GM06990 (cell line): Measurements from ENCODE around the gene GGTLC2.
"Not testable (repeated sequence)": the region's sequence is repeated elsewhere in the genome, so short reads cannot be mapped to it uniquely, and the experiment has no call there.

ENCODE experiments used
- DNase-seq: peaks from one replicate; pipeline ENCODE4 v3.0.0-alpha.2; 2011; ENCODE audit not compliant: insufficient read length; ENCODE audit errors: extremely low read depth
- H3K27me3 ChIP-seq: replicated peaks from 2 replicates; pipeline ENCODE4 v1.6.0; 2011; ENCODE audit warnings: low read length; ENCODE audit not compliant: control insufficient read depth, insufficient read depth
- H3K36me3 ChIP-seq: 2 replicates; pipeline ENCODE4 v1.5.1; 2011; ENCODE audit warnings: low read length; ENCODE audit not compliant: control insufficient read depth, insufficient read depth
- H3K4me3 ChIP-seq: replicated peaks from 2 replicates; pipeline ENCODE4 v1.5.1; 2011; ENCODE audit warnings: low read depth, mild to moderate bottlenecking, control low read depth, low read length
- CTCF ChIP-seq: IDR thresholded peaks from 2 replicates; pipeline ENCODE4 v1.5.1; 2011; ENCODE audit warnings: low read length, control low read depth, mild to moderate bottlenecking, inconsistent platforms; ENCODE audit not compliant: insufficient read depth, poor library complexity, severe bottlenecking

GGTLC2 gene

DNA sequence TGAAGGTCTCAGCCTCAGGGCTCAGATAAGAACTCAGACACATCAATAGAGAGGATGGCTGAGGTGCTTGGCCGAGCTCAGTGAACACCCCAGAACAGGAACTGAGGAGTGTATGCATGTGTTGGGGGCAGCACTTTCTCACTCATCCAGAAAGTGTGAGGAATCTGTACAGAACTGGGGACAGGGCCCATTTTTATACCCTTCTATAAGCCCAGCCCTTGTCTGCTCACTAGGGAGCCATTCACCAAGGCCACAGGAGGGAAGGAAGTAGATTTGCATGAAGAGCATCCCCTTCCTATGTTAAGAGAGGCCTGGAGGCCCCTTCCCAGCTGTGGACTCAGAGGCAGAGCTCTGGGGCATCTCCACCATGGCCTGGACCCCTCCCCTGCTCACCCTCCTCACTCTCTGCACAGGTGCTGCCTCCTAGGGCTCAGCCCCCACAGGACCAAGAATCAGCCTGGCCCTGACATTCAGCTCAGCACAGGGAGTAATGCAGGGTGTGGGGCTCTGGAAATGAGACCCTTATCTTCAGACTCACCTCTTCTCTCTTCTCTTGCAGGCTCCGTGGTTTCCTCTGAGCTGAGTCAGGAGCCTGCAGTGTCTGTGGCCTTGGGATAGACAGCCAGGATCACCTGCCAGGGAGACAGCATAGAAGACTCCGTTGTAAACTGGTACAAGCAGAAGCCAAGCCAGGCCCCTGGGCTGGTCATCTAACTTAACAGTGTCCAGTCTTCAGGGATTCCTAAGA is 39.9 kb upstream of the GGTLC2 start:
- H3K36me3 ChIP-seq: no peaks in the 10 kb centered on the region
- no peak for DNase-seq
- H3K27me3 ChIP-seq: no peaks in the 10 kb centered on the region
- no peak for TF ChIP-seq CTCF
- H3K4me3 ChIP-seq: no peak overlapping the region

DNA sequence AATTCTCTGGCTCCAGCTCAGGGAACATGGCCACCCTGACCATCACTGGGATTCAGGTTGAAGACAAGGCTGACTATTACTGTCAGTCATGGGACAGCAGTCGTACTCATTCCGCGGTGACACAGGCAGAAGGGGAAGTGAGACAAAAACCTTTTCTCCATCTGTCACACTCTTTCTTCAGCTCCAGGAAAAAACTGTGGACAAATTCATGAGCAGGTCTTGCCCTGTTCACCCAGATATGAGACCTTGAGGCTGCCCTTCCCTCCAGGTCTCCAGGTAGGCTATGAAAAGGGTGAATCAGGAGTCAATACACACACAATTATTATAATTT is 39.4 kb upstream of the GGTLC2 start:
- H3K27me3 ChIP-seq: no peaks in the 10 kb centered on the region
- TF ChIP-seq CTCF: no peak
- H3K4me3 ChIP-seq: no peak overlapping the region
- H3K36me3 ChIP-seq: no peaks in the 10 kb centered on the region
- DNase-seq: no peak

- DNase-seq, H3K27me3 ChIP-seq: not testable (repeated sequence)
These were observed 36.4 kb upstream of the GGTLC2 start for GRCh38 chr22:22608022-22608421.

GRCh38 chr22:22609291-22609690 is 35.1 kb upstream of the GGTLC2 start:
- TF ChIP-seq CTCF: no peak
- no peak for DNase-seq
- no peaks in the 10 kb centered on the region for H3K27me3 ChIP-seq

More at GRCh38 chr22:22608022-22608421, 36.4 kb upstream of the GGTLC2 start:
- not testable (repeated sequence) for H3K4me3 ChIP-seq, H3K36me3 ChIP-seq

DNA sequence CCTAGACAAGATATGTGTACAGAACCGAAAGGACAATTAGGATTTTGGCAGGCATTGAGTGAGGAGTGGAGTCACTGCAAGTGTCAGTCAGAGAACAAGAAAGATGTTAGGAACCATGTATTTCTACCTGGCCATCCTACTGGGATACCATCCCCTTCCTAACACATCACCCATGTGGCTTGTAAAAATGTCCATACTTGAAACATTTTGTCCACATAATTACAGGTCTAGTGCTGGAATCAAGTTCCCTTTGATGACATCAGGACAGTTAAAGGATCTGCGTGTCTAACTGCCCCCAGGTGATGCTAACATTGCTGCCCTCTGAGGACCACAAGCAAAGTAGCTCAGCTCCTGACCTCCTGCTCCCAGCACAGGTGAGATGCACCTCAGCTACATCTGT is 31.9 kb upstream of the GGTLC2 start:
- TF ChIP-seq CTCF: no peak
- Histone ChIP-seq H3K27me3 (no peaks in the 10 kb centered on the region), H3K4me3 (no peak overlapping the region), H3K36me3 (no peaks in the 10 kb centered on the region)
- no peak for DNase-seq

More at GRCh38 chr22:22609291-22609690, 35.1 kb upstream of the GGTLC2 start:
- H3K36me3 ChIP-seq: no peaks in the 10 kb centered on the region
- H3K4me3 ChIP-seq: no peak overlapping the region

DNA sequence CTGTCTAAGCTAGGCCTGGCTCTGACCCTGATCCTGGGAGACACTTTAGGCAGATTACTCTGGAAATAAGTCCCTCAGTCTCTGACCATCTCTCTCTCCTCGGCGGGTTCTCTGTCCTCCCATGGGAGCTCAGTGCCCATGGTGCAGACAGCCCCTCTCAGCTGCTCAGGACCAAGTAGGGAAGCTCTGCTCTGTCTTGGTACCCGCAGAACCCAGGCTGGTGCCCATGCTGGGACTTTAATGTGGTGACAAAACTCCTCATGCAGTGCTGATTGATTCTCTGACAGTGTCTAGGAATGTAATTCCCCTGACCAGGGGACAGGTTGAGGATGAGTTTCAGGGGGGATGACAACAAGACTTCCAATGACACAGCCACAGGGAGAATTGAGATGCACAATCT is 30.3 kb upstream of the GGTLC2 start:
- Histone ChIP-seq H3K27me3 (no peaks in the 10 kb centered on the region), H3K36me3 (no peaks in the 10 kb centered on the region), H3K4me3 (no peak overlapping the region)
- no peak for TF ChIP-seq CTCF
- DNase-seq: no peak
